Measurements from ENCODE around the gene MAP4K5.

Gene MAP4K5

DNA sequence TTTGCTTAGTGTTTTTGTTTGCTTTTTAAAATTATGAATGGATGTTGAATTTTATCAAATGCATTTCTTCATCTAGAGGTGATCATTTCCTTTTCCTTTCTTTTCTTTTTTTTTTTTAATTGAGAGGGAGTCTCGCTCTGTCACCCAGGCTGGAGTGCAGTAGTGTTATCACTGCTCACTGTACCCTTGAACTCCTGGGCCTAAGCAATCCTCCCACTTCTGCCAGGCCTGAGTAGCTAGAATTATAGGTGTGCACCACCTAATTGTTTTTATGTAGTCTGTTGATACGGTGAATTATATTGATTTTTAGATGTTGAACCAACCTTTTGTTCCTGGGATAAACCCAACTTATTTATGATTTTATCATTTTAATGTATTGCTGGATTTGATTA, 134.2 kb downstream of the MAP4K5 start:
- DNase-seq: no peak

DNA sequence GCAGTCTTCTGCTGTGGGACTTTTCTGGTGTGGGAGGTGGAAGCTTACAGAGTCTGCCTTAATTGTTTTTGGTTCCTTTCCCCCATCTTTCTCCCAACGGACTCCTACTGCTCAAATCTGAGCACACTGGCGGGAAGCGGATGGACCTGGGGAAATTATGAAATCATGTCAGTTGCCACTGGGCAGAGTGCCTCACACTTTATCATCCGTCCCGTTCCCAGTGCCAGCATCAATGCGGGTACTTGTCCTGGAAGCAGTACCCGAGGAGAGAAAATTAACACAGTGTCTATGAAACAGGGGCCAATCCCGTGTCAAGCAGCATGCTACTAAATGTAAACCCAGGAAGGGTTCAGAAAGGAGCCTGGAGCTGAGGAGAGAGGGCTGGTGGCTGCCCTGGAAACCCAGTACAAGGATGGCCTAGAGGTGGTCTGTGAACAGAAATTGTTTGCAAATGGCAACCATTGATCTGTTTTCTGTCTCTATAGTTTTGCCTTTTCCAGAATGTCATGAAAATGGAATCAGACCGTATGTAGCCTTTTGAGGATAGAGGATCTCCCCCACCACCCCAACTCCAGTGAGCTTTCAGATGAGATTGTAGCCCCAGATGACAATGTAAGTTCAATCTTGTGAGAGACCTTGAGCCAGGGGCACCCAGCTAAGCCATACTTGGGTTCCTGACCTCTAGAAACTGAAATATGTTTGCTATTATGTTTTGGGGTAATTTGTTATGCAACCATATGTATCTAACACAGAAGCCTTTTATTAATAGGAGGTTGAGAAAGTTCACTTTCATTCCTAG, 134.8 kb downstream of the MAP4K5 start:
- DNase-seq: peak; percentile 60

DNA sequence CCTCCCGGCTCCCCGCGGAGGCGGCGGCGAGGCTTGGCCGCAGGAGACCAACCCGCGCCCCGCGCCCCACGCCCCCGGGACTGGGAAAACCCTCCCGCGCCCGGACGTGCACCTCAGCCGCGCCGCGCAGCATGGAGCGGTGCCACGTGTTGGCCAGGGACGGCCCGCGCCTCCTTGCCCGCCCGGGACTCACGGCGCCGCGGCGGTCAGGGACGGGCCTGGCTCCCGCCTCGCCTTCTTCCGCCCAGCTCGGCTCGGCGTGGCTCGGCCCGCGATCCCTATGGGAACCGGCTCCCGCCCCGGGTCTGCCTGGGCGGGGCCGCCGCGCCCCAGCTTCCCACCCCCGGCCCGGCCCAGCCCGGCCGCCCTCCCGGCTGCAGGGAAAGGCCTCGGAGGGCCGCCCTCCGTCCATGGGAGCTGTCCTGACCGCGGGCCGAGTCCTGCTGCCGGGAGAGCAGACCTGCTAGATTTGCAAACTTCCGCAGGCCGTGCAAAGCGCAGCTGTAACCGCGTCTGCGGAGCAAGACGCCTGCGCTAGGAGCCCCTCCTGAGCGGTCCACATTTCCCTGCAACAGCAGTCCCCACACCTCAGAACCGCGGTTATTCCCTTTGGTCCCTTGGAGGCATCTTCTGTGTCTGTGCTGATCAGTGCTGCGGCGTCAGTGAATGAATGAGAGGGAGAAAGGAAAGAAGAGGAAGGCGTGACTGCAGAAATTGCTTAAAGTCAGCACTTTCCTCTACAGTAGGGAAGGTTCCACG, 135.6 kb downstream of the MAP4K5 start, which contains the start of gene CDKL1:
Gene CDKL1, minus strand, starts transcription at position 251 of the 759 bp plus-strand sequence. CDS start 1,013 bp downstream, outside the sequence.
- DNase-seq: peak; percentile 60

DNA sequence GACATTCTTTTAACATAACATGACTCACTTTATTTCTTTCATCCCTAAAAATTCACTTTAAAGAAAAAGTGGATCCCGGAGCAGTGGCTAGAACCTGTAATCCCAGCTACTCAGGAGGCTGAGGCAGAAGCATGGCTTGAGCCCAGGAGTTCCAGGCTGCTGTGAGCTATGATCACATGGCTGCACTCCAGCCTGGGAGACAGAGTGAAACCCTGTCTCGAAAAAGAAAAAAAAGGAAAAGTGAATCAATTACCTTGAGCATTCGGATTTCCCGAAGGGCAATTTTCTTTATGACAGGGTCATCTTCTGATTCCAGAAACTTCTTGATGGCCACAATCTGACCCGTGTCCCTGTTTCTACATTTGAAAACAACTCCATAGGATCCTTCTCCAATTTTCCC, 136.9 kb downstream of the MAP4K5 start:
- no peak for DNase-seq

DNA sequence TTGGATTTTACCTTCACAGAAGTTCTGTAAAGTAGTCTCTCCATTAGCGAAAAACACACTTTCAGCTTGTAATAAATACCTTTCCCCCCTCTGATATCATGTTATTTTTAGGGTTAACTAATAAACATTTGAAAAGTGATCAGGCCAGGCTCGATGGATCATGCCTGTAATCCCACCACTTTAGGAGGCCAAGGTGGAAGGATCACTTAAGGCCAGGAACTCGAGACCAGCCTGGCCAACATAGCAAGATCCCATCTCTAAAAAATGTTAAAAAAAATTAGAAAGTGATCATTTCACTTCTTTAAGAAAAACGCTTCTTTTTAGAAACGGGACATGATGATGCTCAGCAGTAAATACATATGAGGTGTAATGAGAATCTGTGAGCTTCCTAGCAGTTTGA, 137.7 kb downstream of the MAP4K5 start:
- no peak for DNase-seq

DNA sequence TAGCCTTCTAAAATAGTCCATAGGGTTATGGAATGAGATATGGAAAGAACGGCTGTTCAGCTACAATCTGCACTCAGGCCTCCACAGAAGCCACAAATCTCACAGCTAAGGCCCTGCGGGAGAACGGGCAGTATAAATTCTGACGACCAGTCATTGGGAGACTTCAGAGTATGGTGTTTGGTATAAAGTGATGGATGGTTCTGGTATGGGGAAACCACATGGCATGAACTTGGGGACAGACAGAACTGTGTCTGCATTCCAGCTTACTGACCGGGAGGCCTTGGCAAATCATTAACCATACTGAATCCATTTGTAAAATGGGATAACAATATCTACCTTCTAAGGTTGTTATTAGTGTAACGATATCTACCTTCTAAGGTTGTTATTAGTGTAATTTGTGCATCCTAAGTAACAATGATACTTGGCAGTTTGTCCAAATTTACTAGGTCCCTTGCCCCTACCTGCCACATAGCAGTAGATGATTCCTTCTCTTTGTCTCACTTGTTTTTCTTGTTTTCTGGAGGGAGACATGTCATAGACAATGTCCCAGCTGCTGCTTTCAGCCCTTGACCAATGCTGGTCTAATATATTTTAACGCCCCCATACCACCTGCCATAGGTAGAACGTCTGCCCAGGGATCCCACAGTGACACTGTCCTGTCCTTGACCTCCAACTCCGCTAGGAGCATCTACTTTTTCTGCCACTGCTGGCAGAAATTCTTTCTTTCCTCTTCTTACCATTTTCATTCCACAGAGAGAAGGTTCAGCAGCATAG, 142.5 kb downstream of the MAP4K5 start:
- no peak for DNase-seq

DNA sequence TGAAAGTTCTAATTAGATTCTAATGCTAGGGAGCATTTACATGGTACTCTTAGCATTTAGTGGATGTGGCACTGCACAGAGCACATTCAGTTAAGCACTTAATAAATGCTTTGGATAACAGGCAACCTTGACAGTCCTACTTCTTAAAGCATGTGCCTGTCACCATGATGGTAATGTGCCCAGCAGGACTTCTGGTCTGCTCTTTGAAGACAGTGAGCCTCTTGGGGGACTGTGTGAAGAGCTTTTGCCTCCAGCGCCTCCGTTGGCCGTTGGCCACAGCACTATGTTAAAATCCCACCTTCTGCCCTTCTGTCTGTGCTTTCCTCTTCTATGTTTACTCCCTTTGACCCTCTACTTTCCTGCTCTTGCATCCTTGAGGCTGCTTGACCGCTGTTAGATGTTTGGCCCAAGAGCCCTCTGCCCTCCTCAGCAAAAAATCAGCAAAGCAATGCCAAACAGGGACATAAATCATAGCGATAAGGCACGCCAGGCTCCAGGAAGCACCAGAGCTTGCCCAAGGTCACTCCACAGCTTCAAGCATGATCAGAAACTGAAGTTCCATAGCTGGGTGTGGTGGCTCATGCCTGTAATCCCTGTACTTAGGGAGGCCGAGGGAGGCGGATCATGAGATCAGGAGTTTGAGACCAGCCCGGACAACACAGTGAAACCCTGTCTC, 144.0 kb downstream of the MAP4K5 start:
- no peak for DNase-seq

DNA sequence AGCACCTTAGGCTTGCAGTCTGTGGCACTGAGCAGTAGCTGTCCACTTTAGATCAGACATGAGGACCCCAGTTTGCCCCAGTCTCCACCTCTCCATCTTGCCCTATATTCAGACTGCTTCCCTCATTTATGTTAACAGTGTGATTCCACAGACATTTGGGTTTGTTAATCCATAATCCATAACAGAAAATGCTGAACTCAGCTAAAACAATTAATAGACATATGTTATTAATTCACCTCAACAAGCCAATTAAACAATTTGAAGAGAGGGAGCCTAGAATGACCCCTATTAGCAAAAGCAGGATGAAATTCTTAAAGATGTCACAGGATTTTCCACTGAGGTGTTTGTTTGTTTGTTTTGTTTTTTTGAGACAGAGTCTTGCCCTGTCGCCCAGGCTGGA, 144.8 kb downstream of the MAP4K5 start:
- DNase-seq: no peak

DNA sequence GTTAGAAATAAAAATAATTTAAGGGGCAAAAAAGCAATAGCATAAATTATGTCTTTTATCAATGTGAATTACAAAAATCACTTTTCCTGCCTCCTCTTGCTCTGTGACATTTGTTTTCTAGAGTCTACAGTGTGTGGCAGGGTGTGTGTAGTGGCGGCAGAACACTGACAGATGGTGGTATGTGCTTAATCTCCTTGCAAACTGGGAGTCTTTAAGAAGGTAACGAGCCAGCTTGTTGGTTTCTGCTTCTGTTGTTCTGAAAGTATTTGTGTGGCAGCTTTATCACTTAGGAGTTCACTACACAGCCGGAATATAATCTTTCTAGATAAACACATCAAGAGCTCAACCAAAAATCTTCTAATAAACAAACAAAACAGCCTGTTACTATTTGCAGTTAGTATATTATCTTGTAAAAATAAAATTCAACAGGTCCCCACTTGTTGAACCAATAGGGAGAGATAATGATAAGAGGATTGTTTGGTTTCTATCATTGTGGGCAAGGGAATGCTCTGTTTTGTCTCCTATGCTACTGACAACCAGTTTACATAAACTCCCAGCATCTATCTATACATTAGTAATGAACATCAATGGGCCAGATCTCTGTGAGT, 148.6 kb downstream of the MAP4K5 start:
- DNase-seq: no peak

DNA sequence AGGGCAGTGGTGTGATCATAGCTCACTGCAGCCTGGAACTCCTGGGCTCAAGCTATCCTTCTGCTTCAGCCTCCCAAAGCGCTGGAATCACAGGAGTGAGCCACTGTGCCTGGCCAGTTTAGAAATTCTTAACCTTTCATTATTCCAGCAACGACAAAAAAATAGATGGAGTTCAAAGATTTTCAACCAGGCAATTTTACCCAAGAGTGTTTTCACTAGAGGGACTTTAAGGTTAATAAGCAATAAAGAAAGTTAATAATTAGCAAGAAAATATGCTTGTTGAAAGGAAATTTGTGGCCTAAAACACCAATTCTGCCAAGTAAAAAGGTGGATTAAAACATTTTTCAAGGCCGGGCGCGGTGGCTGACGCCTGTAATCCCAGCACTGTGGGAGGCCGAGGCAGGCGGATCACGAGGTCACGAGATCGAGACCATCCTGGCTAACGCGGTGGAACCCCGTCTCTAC, 150.5 kb downstream of the MAP4K5 start:
- no peak for DNase-seq

DNA sequence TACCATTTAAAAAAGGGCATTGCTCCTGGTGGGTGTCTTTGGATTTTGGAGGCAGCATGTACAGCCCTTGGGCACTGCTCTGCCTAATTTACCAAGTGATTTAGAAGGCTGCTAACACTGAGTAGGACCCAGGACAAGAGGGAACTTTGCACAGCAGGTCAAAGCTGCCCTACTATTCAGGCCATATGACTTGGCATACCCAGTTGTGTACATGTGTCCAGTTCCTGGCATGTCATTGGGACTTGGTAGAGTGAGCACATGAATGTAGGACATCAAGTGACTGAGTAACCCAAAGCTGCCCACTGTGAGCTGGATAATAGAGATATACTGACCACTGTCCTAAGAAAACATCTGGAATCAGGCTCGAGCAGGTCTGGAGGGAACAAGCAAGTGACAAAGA, 151.4 kb downstream of the MAP4K5 start:
- no peak for DNase-seq

DNA sequence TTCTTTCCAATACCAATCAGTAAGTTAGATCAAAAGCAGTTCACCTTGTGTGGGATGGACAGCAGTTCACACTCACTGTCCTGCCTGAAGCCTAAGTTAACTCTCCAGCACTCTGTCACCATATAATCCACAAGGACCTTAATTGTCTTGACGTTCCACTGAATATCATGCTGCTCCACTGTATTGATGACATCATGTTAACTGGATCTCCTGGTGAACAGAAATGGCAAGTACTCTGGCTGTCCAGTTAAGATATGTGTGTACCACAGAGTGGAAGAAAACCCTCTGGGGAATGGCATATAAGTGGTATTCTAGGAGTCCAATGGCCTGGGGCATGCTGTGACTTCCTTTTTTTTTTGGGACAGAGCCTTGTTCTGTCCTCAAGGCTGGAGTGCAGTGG, 151.9 kb downstream of the MAP4K5 start:
- DNase-seq: no peak

DNA sequence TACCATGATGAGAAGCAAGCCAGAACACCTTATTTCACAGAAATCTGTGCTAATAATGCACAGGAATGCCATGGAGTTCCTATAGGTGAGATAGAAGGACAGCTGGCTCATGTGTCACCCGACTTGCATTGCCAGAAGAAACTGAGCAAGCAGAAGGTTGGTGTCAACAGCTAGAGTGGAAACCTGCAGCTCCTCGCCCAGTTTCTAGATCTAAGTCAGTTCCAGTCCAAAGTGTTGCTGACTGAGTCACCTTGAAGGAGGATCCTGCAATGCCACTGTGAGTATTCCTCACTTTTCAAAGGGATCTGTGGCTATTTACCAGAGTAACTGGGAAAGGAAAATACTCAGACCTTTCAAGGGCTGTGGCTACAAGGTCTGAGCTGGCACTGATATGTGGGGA, 152.8 kb downstream of the MAP4K5 start:
- no peak for DNase-seq

DNA sequence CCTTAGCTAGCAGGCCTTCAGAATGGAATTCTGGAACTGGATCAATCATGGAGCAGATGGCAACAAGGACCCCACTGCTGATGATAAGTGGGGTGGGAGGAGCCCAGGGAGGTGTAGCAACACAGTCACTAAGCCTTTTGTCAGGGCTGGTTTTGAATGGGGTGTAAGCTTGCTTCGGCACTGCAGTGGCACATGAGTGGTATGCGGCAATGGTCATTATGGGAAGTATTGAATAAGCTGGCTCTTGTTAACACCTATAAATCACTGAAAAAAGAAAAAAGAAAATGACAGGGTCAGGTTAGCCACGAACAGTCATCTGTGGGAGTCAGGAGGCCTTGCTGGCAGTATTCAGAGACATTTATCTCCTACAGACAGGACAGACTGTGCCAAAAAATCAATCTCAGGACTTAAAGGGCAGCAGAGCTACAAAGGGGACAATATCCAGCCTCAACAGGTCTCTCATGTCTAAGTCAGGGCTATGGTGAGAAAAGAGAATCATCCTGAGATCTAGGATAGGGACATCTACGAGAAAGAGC, 154.8 kb downstream of the MAP4K5 start:
- DNase-seq: no peak

DNA sequence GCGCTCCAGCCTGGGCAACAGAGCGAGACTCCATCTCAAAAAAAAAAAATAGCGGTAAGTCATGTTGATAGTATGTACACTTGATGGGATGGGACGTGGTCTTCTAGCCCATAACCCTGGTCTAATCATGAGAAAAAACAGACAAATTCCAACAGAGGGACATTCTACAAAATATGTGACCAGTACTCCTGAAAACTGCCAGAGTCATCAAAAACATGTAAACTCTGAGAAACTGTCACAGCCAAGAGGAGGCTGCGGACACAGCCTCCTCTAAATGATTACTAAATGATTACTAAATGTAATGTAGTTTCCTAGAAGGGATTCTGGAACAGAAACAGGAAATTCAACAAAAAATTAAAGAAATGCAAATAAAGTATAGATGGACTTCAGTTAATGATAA, 156.6 kb downstream of the MAP4K5 start:
- DNase-seq: no peak

DNA sequence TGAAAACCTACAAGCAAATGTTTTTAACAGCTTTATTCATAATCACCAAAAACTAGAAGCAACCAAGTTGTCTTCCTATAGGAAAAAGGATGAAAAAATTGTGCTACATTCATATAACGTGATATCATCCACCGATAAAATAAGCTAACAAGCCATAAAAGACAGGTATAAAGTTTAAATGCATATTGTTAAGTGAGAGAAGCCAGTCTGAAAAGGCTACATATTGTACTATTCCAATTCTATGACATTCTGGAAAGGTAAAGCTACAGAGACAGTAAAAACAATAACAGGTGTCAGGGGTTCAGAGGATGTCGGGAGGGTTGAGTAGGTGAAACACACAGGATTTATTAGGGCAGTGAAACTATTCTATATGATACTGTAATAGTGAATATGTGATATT, 158.4 kb downstream of the MAP4K5 start:
- DNase-seq: no peak

DNA sequence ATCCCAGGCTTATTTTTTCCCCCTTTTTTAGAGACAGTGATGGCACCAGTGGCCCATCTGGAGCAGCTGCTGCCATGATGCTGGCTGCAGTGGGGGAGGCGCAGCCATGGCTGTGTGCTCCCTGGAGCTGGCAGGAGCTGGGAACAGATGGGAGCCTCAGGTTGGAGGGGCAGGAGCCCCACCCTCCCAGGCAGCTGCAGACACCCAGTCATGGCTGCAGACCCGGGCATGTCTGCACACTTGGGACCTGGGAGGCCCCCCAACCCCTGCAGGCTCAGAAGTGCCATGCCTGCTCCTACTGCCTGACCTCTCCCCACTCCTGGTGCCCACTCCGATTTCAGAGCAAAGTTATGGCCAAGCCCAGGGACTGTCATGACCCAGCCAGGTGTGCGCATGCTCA, 160.8 kb downstream of the MAP4K5 start:
- no peak for DNase-seq
